HG02852 (cell line): Measurements from ENCODE around the gene DCST1.

Experiments used
- ATAC-seq: cut with Tn5 transposase; IDR thresholded peaks from one replicate; pipeline ENCODE4 v1.9.1; 2021; ENCODE audit warnings: mild to moderate bottlenecking, moderate library complexity; ENCODE audit not compliant: unreplicated experiment

Gene DCST1

GRCh38 chr1:155030899-155031298 lies 2.7 kb upstream of the DCST1 start:
- no peak for ATAC-seq

GRCh38 chr1:155032886-155033285 lies 738 bp upstream of the DCST1 start:
- no peak for ATAC-seq

- ATAC-seq = no peak
These were observed 939 bp downstream of the DCST1 start for GRCh38 chr1:155034318-155035208.

- ATAC-seq = no peak
These were observed 2.3 kb downstream of the DCST1 start for GRCh38 chr1:155035936-155036335.

GRCh38 chr1:155037043-155037442 lies 3.4 kb downstream of the DCST1 start:
- no peak for ATAC-seq

- no peak for ATAC-seq
These were observed 4.3 kb downstream of the DCST1 start for GRCh38 chr1:155037851-155038441.

- no peak for ATAC-seq
These were observed 5.1 kb downstream of the DCST1 start for GRCh38 chr1:155038602-155039307.

- ATAC-seq = no peak
These were observed 5.7 kb downstream of the DCST1 start for GRCh38 chr1:155039308-155039669.

- ATAC-seq = no peak
These were observed 6.9 kb downstream of the DCST1 start for GRCh38 chr1:155040358-155041093.

- ATAC-seq = no peak
These were observed 9.2 kb downstream of the DCST1 start for GRCh38 chr1:155042789-155043188.

GRCh38 chr1:155043301-155043702 lies 9.7 kb downstream of the DCST1 start:
- no peak for ATAC-seq

GRCh38 chr1:155043793-155044192 lies 10.2 kb downstream of the DCST1 start:
- no peak for ATAC-seq

- ATAC-seq = no peak
These were observed 10.7 kb downstream of the DCST1 start for GRCh38 chr1:155044365-155044764.

- no peak for ATAC-seq
These were observed 11.4 kb downstream of the DCST1 start for GRCh38 chr1:155044812-155045657.

- no peak for ATAC-seq
These were observed 15.1 kb downstream of the DCST1 start for GRCh38 chr1:155048449-155049334.

- ATAC-seq = no peak
These were observed 16.3 kb downstream of the DCST1 start for GRCh38 chr1:155049651-155050559.

- ATAC-seq = peak; percentile 68
These were observed 17.1 kb downstream of the DCST1 start, which contains the start of gene ADAM15 for GRCh38 chr1:155050560-155051341. Gene ADAM15 (plus strand): TSS chr1:155051316. CDS start chr1:155051387, 71 bp downstream.
